Measurements from ENCODE around the gene DNAH2.

Gene DNAH2

GRCh38 chr17:7721612-7722011 lies 4.1 kb downstream of the DNAH2 start:
- Histone ChIP-seq H3K27me3 (ENCODE audit: low read length) (no peaks in the 10 kb centered on the region), H3K79me2 (ENCODE audit: insufficient read depth, low read length) (no peaks in the 10 kb centered on the region), H2AFZ (ENCODE audit: low read depth, low read length, severe bottlenecking) (no peak overlapping the region), H3K4me3 (ENCODE audit: insufficient read depth, low read length, poor library complexity, severe bottlenecking) (no peak overlapping the region), H4K20me1 (ENCODE audit: low read depth, low read length) (no peaks in the 10 kb centered on the region), H3K36me3 (ENCODE audit: low read length) (no peaks in the 10 kb centered on the region), H3K9ac (ENCODE audit: low read length) (no peak overlapping the region), H3K27ac (ENCODE audit: low read depth, low read length) (no peak overlapping the region), H3K4me2 (ENCODE audit: low read depth, low read length, poor library complexity, severe bottlenecking) (no peak overlapping the region), H3F3A (ENCODE audit: insufficient read depth) (no peaks in the 10 kb centered on the region), H3K9me3 (ENCODE audit: insufficient read depth, low read length) (no peaks in the 10 kb centered on the region), H3K9me2 (replicated peaks; ENCODE audit: insufficient read depth, low read length) (no peaks in the 10 kb centered on the region)
- TF ChIP-seq EZH2phosphoT487 (conservative IDR thresholded peaks at IDR 0.05; ENCODE audit: low read length): no peak
- no peak for TF ChIP-seq CTCF (IDR thresholded peaks at IDR 0.05; ENCODE audit: insufficient read depth, low read length, poor library complexity, severe bottlenecking)

- Histone ChIP-seq H3K9me2 (replicated peaks; ENCODE audit: insufficient read depth, low read length) (no peaks in the 10 kb centered on the region), H3K79me2 (ENCODE audit: insufficient read depth, low read length) (no peaks in the 10 kb centered on the region), H3K27ac (ENCODE audit: low read depth, low read length) (no peak overlapping the region), H4K20me1 (ENCODE audit: low read depth, low read length) (no peaks in the 10 kb centered on the region), H2AFZ (ENCODE audit: low read depth, low read length, severe bottlenecking) (no peak overlapping the region), H3K4me3 (ENCODE audit: insufficient read depth, low read length, poor library complexity, severe bottlenecking) (no peak overlapping the region), H3K27me3 (ENCODE audit: low read length) (no peaks in the 10 kb centered on the region), H3K9ac (ENCODE audit: low read length) (no peak overlapping the region), H3K9me3 (ENCODE audit: insufficient read depth, low read length) (no peaks in the 10 kb centered on the region), H3K4me2 (ENCODE audit: low read depth, low read length, poor library complexity, severe bottlenecking) (no peak overlapping the region), H3F3A (ENCODE audit: insufficient read depth) (no peaks in the 10 kb centered on the region), H3K36me3 (ENCODE audit: low read length) (no peaks in the 10 kb centered on the region)
- TF ChIP-seq CTCF (IDR thresholded peaks at IDR 0.05; ENCODE audit: insufficient read depth, low read length, poor library complexity, severe bottlenecking) (no peak), EZH2phosphoT487 (conservative IDR thresholded peaks at IDR 0.05; ENCODE audit: low read length) (no peak)
Observed at GRCh38 chr17:7727886-7728285, 10.3 kb downstream of the DNAH2 start.

- Histone ChIP-seq H3K36me3 (ENCODE audit: low read length) (no peaks in the 10 kb centered on the region), H3K79me2 (ENCODE audit: insufficient read depth, low read length) (no peaks in the 10 kb centered on the region), H3K27ac (ENCODE audit: low read depth, low read length) (no peak overlapping the region), H3F3A (ENCODE audit: insufficient read depth) (no peaks in the 10 kb centered on the region), H4K20me1 (ENCODE audit: low read depth, low read length) (no peaks in the 10 kb centered on the region), H3K4me2 (ENCODE audit: low read depth, low read length, poor library complexity, severe bottlenecking) (no peak overlapping the region), H3K9ac (ENCODE audit: low read length) (no peak overlapping the region), H3K4me3 (ENCODE audit: insufficient read depth, low read length, poor library complexity, severe bottlenecking) (no peak overlapping the region), H3K27me3 (ENCODE audit: low read length) (no peaks in the 10 kb centered on the region), H3K9me2 (replicated peaks; ENCODE audit: insufficient read depth, low read length) (no peaks in the 10 kb centered on the region), H2AFZ (ENCODE audit: low read depth, low read length, severe bottlenecking) (no peak overlapping the region), H3K9me3 (ENCODE audit: insufficient read depth, low read length) (no peaks in the 10 kb centered on the region)
- no peak for TF ChIP-seq CTCF (IDR thresholded peaks at IDR 0.05; ENCODE audit: insufficient read depth, low read length, poor library complexity, severe bottlenecking)
- no peak for TF ChIP-seq EZH2phosphoT487 (conservative IDR thresholded peaks at IDR 0.05; ENCODE audit: low read length)
Observed at GRCh38 chr17:7729816-7730215, 12.3 kb downstream of the DNAH2 start.

All from SU-DHL-6 (cell line).